CD4-positive, alpha-beta T cell (primary cell): ENCODE data around the gene DUS1L. TPM values are rescaled to one million over a fixed set of nuclear protein-coding genes. Genes with fewer than 3 reads are reported as not detected.

Experiments
- ATAC-seq: fragments of 200-7000 bp; cut with Tn5 transposase; one replicate; pipeline ENCODE4 v1.10.0; 2022; ENCODE audit warnings: mild to moderate bottlenecking; ENCODE audit not compliant: poor library complexity
- CTCF ChIA-PET: fragments of 350-600 bp; sonication (Branson Sonifier 250); formaldehyde crosslinking; loops from one replicate; lab custom pipeline; 2021; ENCODE audit warnings: antibody characterized with exemption, inconsistent platforms; lab: Charles Lee
- POLR2A ChIA-PET: fragments of 350-600 bp; sonication (Branson Sonifier 250); formaldehyde crosslinking; loops from one replicate; lab custom pipeline; 2021; ENCODE audit warnings: antibody characterized with exemption, inconsistent platforms; lab: Charles Lee
- DNase-seq, 14 experiments: peaks; one replicate each; pipeline ENCODE4 v3.0.0-alpha.2; 2013 to 2020; ENCODE audit warnings: mixed read lengths in 2 of 14
- H3K27ac ChIP-seq, 2 donors: one replicate each; pipeline versions ENCODE4 v1.5.1 to v1.7.0; 2013; ENCODE audit warnings: low read length in 2 of 2, low read depth in 1 of 2, mild to moderate bottlenecking in 1 of 2
- H3K27me3 ChIP-seq, 2 experiments: 1 replicate in 1 of 2; 2 replicates in 1 of 2; pipeline versions ENCODE4 v1.6.1 to v1.7.0; 2013; ENCODE audit warnings: low read length in 2 of 2, control low read depth in 1 of 2, mild to moderate bottlenecking in 1 of 2, moderate library complexity in 1 of 2; ENCODE audit not compliant: insufficient read depth in 2 of 2, control insufficient read depth in 1 of 2
- H3K36me3 ChIP-seq: one replicate; pipeline ENCODE4 v1.6.1; 2013; ENCODE audit warnings: low read length, control low read depth; ENCODE audit not compliant: insufficient read depth
- H3K4me1 ChIP-seq: one replicate; pipeline ENCODE4 v1.6.1; 2013; ENCODE audit warnings: low read length, control low read depth; ENCODE audit not compliant: insufficient read depth
- H3K4me3 ChIP-seq: one replicate; pipeline ENCODE4 v1.5.1; 2013; ENCODE audit warnings: mild to moderate bottlenecking, low read length, moderate library complexity
- H3K9me3 ChIP-seq, 2 experiments: 1 replicate in 1 of 2; 2 replicates in 1 of 2; pipeline versions ENCODE4 v1.6.1 to v1.7.0; 2013; ENCODE audit warnings: low read length in 2 of 2, mild to moderate bottlenecking in 2 of 2, control low read depth in 1 of 2, moderate library complexity in 1 of 2; ENCODE audit not compliant: control insufficient read depth in 1 of 2, insufficient read depth in 1 of 2
- H3K27ac Mint-ChIP-seq: one replicate; pipeline ENCODE4 v1.8.0; 2020; ENCODE audit warnings: mixed read lengths
- H3K27me3 Mint-ChIP-seq: one replicate; pipeline ENCODE4 v1.8.0; 2021; ENCODE audit warnings: mixed read lengths
- H3K36me3 Mint-ChIP-seq: one replicate; pipeline ENCODE4 v1.8.0; 2021; ENCODE audit warnings: low read depth, mixed read lengths
- H3K4me1 Mint-ChIP-seq: one replicate; pipeline ENCODE4 v1.8.0; 2021; ENCODE audit warnings: low read depth, mixed read lengths
- H3K4me3 Mint-ChIP-seq: one replicate; pipeline ENCODE4 v1.8.0; 2020; ENCODE audit warnings: mild to moderate bottlenecking, mixed read lengths
- H3K9me3 Mint-ChIP-seq: one replicate; pipeline ENCODE4 v1.8.0; 2020; ENCODE audit warnings: mixed read lengths
- intact Hi-C, 2 experiments: fragments of 100-400 bp; cut with DNase I in 1 of 2; cut with micrococcal nuclease in 1 of 2; formaldehyde crosslinking; loops; one replicate each; pipeline versions ENCODE4 v1.15.1 to v1.9.0; 2023 to 2025; cut with DNase I, micrococcal nuclease
- total RNA-seq, 174 experiments: library from RNA in 2 of 174; stranded (reverse) in 2 of 174; gene quantifications; one replicate each; pipeline ENCODE4 v1.2.3 and lab custom pipeline; 2021 to 2026
- TF ChIP-seq, protein P1 (sequence below): fragments of 200-600 bp; IDR thresholded peaks from one replicate; pipeline ENCODE4 v1.8.0; 2022; ENCODE audit warnings: antibody characterized with exemption, mild to moderate bottlenecking

The DUS1L gene
- total RNA-seq, 2 experiments from 2014 or later = 160 to 163 TPM

DNA sequence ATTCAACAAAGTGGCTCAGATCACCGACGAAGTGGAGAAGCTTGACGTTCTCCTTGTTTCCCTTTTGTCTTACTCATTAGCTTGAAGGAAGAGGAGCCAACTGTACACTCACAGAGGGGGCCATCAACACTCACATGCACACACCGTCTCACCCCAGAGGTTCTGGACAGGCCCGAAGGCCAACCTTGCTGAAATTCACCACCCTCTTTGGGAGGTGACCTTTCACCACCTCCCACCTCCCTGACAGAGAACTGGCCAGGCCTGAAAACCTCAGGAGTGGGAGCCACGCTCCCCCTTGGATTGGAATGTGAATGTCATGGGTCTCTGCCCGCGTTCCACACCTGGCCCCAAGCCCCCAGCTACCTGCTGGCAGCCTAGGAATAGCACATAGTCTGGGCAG is 30.1 kb downstream of the DUS1L start:
- no peak overlapping the region for H3K27ac ChIP-seq
- peaks cover 38% of the 10 kb centered on the region for H3K4me1 ChIP-seq
- no peaks in the 10 kb centered on the region for H3K9me3 ChIP-seq
- no peak for ATAC-seq
- CTCF ChIA-PET = interaction anchor here (1.7 kb wide), 1 partner anchor 76 kb away, joined by 5 read pairs; no protein-coding TSS in a partner anchor
- intact Hi-C loops = loop anchor here (5.0 to 10.0 kb wide), 6 partner anchors 89 to 519 kb away; partner anchors contain the start of genes HEXD (in 2 of the 2) and OGFOD3 (in 2 of the 2)
- H3K36me3 ChIP-seq = no peaks in the 10 kb centered on the region
- peaks cover 16% of the 10 kb centered on the region for H3K36me3 Mint-ChIP-seq
- peak overlapping the region; percentile 60 for H3K27ac Mint-ChIP-seq
- TF ChIP-seq, protein P1, sequence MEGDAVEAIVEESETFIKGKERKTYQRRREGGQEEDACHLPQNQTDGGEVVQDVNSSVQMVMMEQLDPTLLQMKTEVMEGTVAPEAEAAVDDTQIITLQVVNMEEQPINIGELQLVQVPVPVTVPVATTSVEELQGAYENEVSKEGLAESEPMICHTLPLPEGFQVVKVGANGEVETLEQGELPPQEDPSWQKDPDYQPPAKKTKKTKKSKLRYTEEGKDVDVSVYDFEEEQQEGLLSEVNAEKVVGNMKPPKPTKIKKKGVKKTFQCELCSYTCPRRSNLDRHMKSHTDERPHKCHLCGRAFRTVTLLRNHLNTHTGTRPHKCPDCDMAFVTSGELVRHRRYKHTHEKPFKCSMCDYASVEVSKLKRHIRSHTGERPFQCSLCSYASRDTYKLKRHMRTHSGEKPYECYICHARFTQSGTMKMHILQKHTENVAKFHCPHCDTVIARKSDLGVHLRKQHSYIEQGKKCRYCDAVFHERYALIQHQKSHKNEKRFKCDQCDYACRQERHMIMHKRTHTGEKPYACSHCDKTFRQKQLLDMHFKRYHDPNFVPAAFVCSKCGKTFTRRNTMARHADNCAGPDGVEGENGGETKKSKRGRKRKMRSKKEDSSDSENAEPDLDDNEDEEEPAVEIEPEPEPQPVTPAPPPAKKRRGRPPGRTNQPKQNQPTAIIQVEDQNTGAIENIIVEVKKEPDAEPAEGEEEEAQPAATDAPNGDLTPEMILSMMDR = no peak
- H3K9me3 Mint-ChIP-seq = no peaks in the 10 kb centered on the region
- H3K27me3 Mint-ChIP-seq = no peaks in the 10 kb centered on the region
- peaks cover 26% of the 10 kb centered on the region for H3K4me1 Mint-ChIP-seq
- H3K27me3 ChIP-seq = no peaks in the 10 kb centered on the region
- POLR2A ChIA-PET = interaction anchor here (0.8 to 1.8 kb wide), 2 partner anchors 63 to 262 kb away, joined by 5 to 6 read pairs; partner anchors contain the start of gene FASN
- no peak overlapping the region for H3K4me3 ChIP-seq
- H3K4me3 Mint-ChIP-seq = peak overlapping the region; percentile 79
- no peak for DNase-seq

GRCh38 chr17:82034371-82035011 is 31.1 kb downstream of the DUS1L start:
- TF ChIP-seq, protein P1 = no peak
- no peaks in the 10 kb centered on the region for H3K27me3 Mint-ChIP-seq
- Histone ChIP-seq H3K4me3 (no peak overlapping the region), H3K4me1 (peaks cover 47% of the 10 kb centered on the region), H3K36me3 (no peaks in the 10 kb centered on the region), H3K9me3 (no peaks in the 10 kb centered on the region), H3K27ac (no peak overlapping the region), H3K27me3 (no peaks in the 10 kb centered on the region)
- H3K36me3 Mint-ChIP-seq = peaks cover 16% of the 10 kb centered on the region
- ATAC-seq = no peak
- intact Hi-C loops = loop anchor here (5.0 to 10.0 kb wide), 6 partner anchors 90 to 520 kb away; partner anchors contain the start of genes HEXD (in 2 of the 2) and OGFOD3 (in 2 of the 2)
- CTCF ChIA-PET = interaction anchor here (1.7 kb wide), 1 partner anchor 75 kb away, joined by 5 read pairs; no protein-coding TSS in a partner anchor
- H3K27ac Mint-ChIP-seq = peak overlapping the region; percentile 60
- no peaks in the 10 kb centered on the region for H3K9me3 Mint-ChIP-seq
- POLR2A ChIA-PET = interaction anchor here (0.6 kb wide), 1 partner anchor 10 kb away, joined by 4 read pairs; no protein-coding TSS in a partner anchor
- no peak for DNase-seq
- peaks cover 30% of the 10 kb centered on the region for H3K4me1 Mint-ChIP-seq
- peak overlapping the region; percentile 68 for H3K4me3 Mint-ChIP-seq

DNA sequence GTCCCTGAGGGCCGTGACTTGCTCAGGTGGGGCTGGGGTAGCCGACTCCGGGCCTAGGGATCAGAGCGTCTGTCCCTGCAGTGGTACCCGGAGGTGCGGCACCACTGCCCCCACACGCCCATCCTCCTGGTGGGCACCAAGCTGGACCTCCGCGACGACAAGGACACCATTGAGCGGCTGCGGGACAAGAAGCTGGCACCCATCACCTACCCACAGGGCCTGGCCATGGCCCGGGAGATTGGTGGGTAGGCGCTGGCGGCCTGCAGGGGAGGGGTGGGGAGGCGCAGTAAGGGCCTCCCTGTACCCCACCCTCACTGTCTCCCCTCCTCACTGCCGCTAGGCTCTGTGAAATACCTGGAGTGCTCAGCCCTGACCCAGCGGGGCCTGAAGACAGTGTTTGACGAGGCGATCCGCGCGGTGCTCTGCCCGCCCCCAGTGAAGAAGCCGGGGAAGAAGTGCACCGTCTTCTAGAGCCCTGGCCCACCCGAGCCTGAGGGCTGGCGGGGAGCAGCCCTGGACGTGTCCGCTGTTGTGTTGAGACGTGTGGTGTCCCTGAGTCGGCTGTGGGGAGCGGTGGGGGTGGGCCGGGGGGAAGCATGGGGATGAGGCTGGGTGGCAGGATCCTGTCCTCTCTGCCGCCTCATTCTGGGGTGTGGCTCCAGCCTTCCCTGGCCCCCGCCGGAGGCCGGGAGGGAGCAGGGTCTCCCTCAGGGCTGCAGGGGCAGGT is 32.1 kb downstream of the DUS1L start:
- H3K9me3 ChIP-seq = no peaks in the 10 kb centered on the region
- ATAC-seq = no peak
- no peaks in the 10 kb centered on the region for H3K36me3 ChIP-seq
- Mint-ChIP-seq H3K4me3 (peak overlapping the region; percentile 67), H3K4me1 (peaks cover 30% of the 10 kb centered on the region), H3K27me3 (no peaks in the 10 kb centered on the region), H3K36me3 (peaks cover 16% of the 10 kb centered on the region), H3K9me3 (no peaks in the 10 kb centered on the region), H3K27ac (no peak overlapping the region)
- TF ChIP-seq, protein P1 = no peak
- no peak overlapping the region for H3K4me3 ChIP-seq
- intact Hi-C loops = loop anchor here (10.0 kb wide), 5 partner anchors 91 to 521 kb away; partner anchors contain the start of genes HEXD (in 1 of the 2) and OGFOD3 (in 1 of the 2)
- DNase-seq = no peak
- no peaks in the 10 kb centered on the region for H3K27me3 ChIP-seq
- H3K4me1 ChIP-seq = peaks cover 50% of the 10 kb centered on the region
- POLR2A ChIA-PET = interaction anchor here (1.4 to 2.5 kb wide), 2 partner anchors 10 to 93 kb away, joined by 3 to 12 read pairs; partner anchors contain the start of genes CENPX and LRRC45
- CTCF ChIA-PET = no interaction called here
- no peak overlapping the region for H3K27ac ChIP-seq
